H1 (cell line): ENCODE data around the gene BCL6B. TPM values are rescaled to one million over a fixed set of nuclear protein-coding genes. Genes with fewer than 3 reads are reported as not detected.

Experiments
- CBX8 ChIP-seq: fragments of 300-800, 300-1000 bp; sonication (generic); IDR thresholded peaks from 2 replicates; pipeline ENCODE4 v1.7.1; 2016; ENCODE audit warnings: low read depth, low read length, borderline replicate concordance
- CHD7 ChIP-seq: fragments of 300-600 bp; sonication (generic); IDR thresholded peaks from 2 replicates; pipeline ENCODE4 v1.7.1; 2012; ENCODE audit warnings: low read length, moderate library complexity, mild to moderate bottlenecking, inconsistent platforms; ENCODE audit not compliant: insufficient replicate concordance
- GABPA ChIP-seq: IDR thresholded peaks from 2 replicates; pipeline ENCODE4 v1.6.1; 2011; ENCODE audit warnings: mild to moderate bottlenecking, low read length, moderate library complexity, borderline replicate concordance; ENCODE audit not compliant: insufficient read depth
- POLR2A ChIP-seq, 2 experiments: IDR thresholded peaks; 1 replicate in 1 of 2; 2 replicates in 1 of 2; pipeline ENCODE4 v1.6.1; 2011; ENCODE audit warnings: low read depth in 2 of 2, low read length in 2 of 2, mild to moderate bottlenecking in 2 of 2; ENCODE audit errors: control extremely low read depth in 1 of 2
- SAP30 ChIP-seq: fragments of 300-600 bp; sonication (generic); IDR thresholded peaks from 2 replicates; pipeline ENCODE4 v1.7.1; 2012; ENCODE audit warnings: low read length, moderate library complexity, mild to moderate bottlenecking, inconsistent platforms; ENCODE audit not compliant: insufficient read depth, insufficient replicate concordance
- SP2 ChIP-seq: IDR thresholded peaks from 2 replicates; pipeline ENCODE4 v1.6.1; 2012; ENCODE audit warnings: mild to moderate bottlenecking, low read length, inconsistent platforms
- SP4 ChIP-seq: IDR thresholded peaks from 2 replicates; pipeline ENCODE4 v1.6.1; 2012; ENCODE audit warnings: low read length, inconsistent platforms
- polyA plus RNA-seq, 7 experiments: library from polyadenylated mRNA; depleted of rRNA in 3 of 7; stranded (reverse) in 5 of 7; unstranded in 2 of 7; fragments of >200 nt in 5 of 7; fragments of 200-250 nt in 2 of 7; gene quantifications; 1 replicate in 5 of 7; 2 replicates in 1 of 7; 4 replicates in 1 of 7; pipeline versions ENCODE4 v1.2.1 to v1.2.3, GENCODE V29; 2011 to 2013; ENCODE audit warnings: missing spikeins in 2 of 7, mixed read lengths in 2 of 7
- total RNA-seq: library from RNA; stranded (reverse); fragmentation: NEBNext Ultra II Directional; extraction: Animal tissue kit (Norgen Biotek cat#: 25700); gene quantifications from 2 replicates; pipeline ENCODE4 v1.2.1, GENCODE V29; 2021
- TF ChIP-seq, protein P1 (sequence below), 3 experiments: IDR thresholded peaks; 1 replicate in 2 of 3; 2 replicates in 1 of 3; pipeline versions ENCODE4 v1.5.1 to v1.6.1; 2011; ENCODE audit warnings: low read length in 3 of 3, mild to moderate bottlenecking in 3 of 3, inconsistent platforms in 2 of 3, low read depth in 1 of 3, moderate library complexity in 1 of 3; ENCODE audit not compliant: insufficient read depth in 1 of 3; ENCODE audit errors: control extremely low read depth in 1 of 3

The BCL6B gene
- total and polyA plus RNA-seq, 2 of the 8 experiments (the other 6 are each of a cell fraction or from before 2014, with no cell fraction given): 6.6 to 8.7 TPM

DNA sequence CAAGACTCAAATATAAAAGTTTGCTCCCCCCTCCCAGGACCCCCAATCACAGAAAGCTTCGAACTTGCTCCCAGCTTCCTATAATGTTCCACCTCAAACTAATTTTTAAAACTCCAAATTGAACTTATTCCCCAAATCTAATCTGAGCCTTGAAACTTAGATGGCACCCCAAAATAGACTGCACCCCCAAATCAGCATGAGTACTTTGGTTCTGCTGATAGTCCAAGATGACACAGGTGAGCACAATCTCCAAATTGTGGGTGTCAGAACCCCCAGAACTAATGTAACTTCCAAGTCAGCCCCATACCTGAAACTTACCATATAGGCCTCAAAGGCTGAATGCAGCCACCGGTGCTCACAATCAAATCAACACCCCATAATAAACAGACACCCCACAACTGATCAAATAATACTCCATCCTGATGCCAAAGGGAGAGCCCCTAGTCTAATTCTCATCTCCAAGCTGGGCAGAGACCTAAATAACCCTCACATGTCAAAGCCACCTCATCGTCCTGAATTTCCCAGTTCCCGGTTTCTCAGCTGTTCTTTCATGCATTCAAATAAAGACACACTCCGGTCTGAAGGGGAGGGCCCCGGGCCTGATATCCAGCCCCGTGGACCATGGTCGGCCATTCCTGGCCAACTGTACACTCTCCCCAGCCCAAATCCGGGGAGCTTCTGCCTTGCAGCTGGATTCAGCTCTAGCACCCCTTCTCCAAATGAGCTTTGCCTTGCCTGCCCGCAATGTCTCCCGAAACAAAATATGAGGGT lies 1.8 kb upstream of the BCL6B start (continued):
- TF ChIP-seq CHD7: no peak
- TF ChIP-seq POLR2A (IDR thresholded peaks at IDR 0.05; ENCODE audit: control extremely low read depth in 1 of 2, low read depth in 2 of 2, low read length in 2 of 2): no peak
- TF ChIP-seq, protein P1, sequence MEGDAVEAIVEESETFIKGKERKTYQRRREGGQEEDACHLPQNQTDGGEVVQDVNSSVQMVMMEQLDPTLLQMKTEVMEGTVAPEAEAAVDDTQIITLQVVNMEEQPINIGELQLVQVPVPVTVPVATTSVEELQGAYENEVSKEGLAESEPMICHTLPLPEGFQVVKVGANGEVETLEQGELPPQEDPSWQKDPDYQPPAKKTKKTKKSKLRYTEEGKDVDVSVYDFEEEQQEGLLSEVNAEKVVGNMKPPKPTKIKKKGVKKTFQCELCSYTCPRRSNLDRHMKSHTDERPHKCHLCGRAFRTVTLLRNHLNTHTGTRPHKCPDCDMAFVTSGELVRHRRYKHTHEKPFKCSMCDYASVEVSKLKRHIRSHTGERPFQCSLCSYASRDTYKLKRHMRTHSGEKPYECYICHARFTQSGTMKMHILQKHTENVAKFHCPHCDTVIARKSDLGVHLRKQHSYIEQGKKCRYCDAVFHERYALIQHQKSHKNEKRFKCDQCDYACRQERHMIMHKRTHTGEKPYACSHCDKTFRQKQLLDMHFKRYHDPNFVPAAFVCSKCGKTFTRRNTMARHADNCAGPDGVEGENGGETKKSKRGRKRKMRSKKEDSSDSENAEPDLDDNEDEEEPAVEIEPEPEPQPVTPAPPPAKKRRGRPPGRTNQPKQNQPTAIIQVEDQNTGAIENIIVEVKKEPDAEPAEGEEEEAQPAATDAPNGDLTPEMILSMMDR (IDR thresholded peaks at IDR 0.05; ENCODE audit: control extremely low read depth in 1 of 3, insufficient read depth in 1 of 3, low read depth in 1 of 3, low read length in 3 of 3): no peak
- TF ChIP-seq SP2: no peak
- no peak for TF ChIP-seq SP4
- no peak for TF ChIP-seq SAP30
- TF ChIP-seq CBX8: no peak
- TF ChIP-seq GABPA: no peak
